Colonic mucosa (tissue), 4 donors: Measurements from ENCODE around the gene RARB. TPM values are rescaled to one million over a fixed set of nuclear protein-coding genes. Genes with fewer than 3 reads are reported as not detected.

Experiments
- DNase-seq: peaks from one replicate; pipeline ENCODE4 v3.0.0-alpha.2; 2020
- H3K27ac ChIP-seq: fragments of 200-600 bp; one replicate; pipeline ENCODE4 v1.8.0; 2021
- H3K27me3 ChIP-seq: fragments of 200-600 bp; one replicate; pipeline ENCODE4 v1.8.0; 2021
- H3K36me3 ChIP-seq: fragments of 200-600 bp; one replicate; pipeline ENCODE4 v1.8.0; 2021
- H3K4me1 ChIP-seq: fragments of 200-600 bp; one replicate; pipeline ENCODE4 v1.8.0; 2021; ENCODE audit warnings: mild to moderate bottlenecking
- H3K4me3 ChIP-seq: fragments of 200-600 bp; one replicate; pipeline ENCODE4 v1.8.0; 2021
- H3K9ac ChIP-seq, 2 donors: one replicate each; pipeline ENCODE4 v1.7.0; 2013; ENCODE audit warnings: control low read depth in 2 of 2, low read depth in 2 of 2, low read length in 2 of 2
- H3K9me3 ChIP-seq: fragments of 200-600 bp; one replicate; pipeline ENCODE4 v1.8.0; 2021
- CTCF ChIP-seq: fragments of 200-600 bp; IDR thresholded peaks from one replicate; pipeline ENCODE4 v1.8.0; 2022; ENCODE audit warnings: antibody characterized with exemption, mild to moderate bottlenecking
- intact Hi-C: fragments of 100-400 bp; cut with DNase I; formaldehyde crosslinking; loops from one replicate; pipeline ENCODE4 v1.14.1; 2022
- total RNA-seq, 2 donors: library from RNA; stranded (reverse); fragmentation: NEBNext Ultra II Directional in 1 of 2; extraction: Animal tissue kit (Norgen Biotek cat#: 25700) in 1 of 2; gene quantifications; one replicate each; pipeline ENCODE4 v1.2.1, GENCODE V29; 2021
- donor health status: healthy.
- donor health status: DM: no; HTN: no; CAD: no.
- donor health status: DM: no; HTN: no; CAD: no.

The RARB gene
- total RNA-seq, 2 donors from 2014 or later, result 0.54 to 0.74 TPM

GRCh38 chr3:25478211-25478757 is 50.2 kb downstream of the RARB start:
- Histone ChIP-seq H3K4me1 (no peaks in the 10 kb centered on the region), H3K4me3 (no peak overlapping the region), H3K36me3 (no peaks in the 10 kb centered on the region), H3K27ac (no peak overlapping the region), H3K9me3 (no peaks in the 10 kb centered on the region), H3K27me3 (no peaks in the 10 kb centered on the region), H3K9ac (no peak overlapping the region)
- TF ChIP-seq CTCF, result no peak
- intact Hi-C loops, result no loop called here
- DNase-seq, result no peak

GRCh38 chr3:25478964-25479726 is 51.1 kb downstream of the RARB start:
- Histone ChIP-seq H3K4me3 (no peak overlapping the region), H3K4me1 (no peaks in the 10 kb centered on the region), H3K27ac (no peak overlapping the region), H3K27me3 (no peaks in the 10 kb centered on the region), H3K36me3 (no peaks in the 10 kb centered on the region), H3K9me3 (no peaks in the 10 kb centered on the region), H3K9ac (no peak overlapping the region)
- intact Hi-C loops, result no loop called here
- TF ChIP-seq CTCF, result no peak
- DNase-seq, result no peak

- H3K27ac ChIP-seq, result no peak overlapping the region
- no peaks in the 10 kb centered on the region for H3K27me3 ChIP-seq
- H3K9ac ChIP-seq, result no peak overlapping the region
- TF ChIP-seq CTCF, result no peak
- H3K9me3 ChIP-seq, result no peaks in the 10 kb centered on the region
- no peak overlapping the region for H3K4me3 ChIP-seq
- H3K36me3 ChIP-seq, result no peaks in the 10 kb centered on the region
- H3K4me1 ChIP-seq, result no peaks in the 10 kb centered on the region
- intact Hi-C loops, result no loop called here
- DNase-seq, result no peak
These were observed 51.6 kb downstream of the RARB start for GRCh38 chr3:25479727-25480010.

- no peaks in the 10 kb centered on the region for H3K27me3 ChIP-seq
These were observed 52.7 kb downstream of the RARB start for GRCh38 chr3:25480811-25481210.

GRCh38 chr3:25481386-25481785 is 53.3 kb downstream of the RARB start:
- no peak overlapping the region for H3K4me3 ChIP-seq
- H3K4me1 ChIP-seq, result no peaks in the 10 kb centered on the region
- intact Hi-C loops, result no loop called here
- no peak overlapping the region for H3K9ac ChIP-seq
- no peak for DNase-seq
- no peaks in the 10 kb centered on the region for H3K9me3 ChIP-seq
- H3K36me3 ChIP-seq, result no peaks in the 10 kb centered on the region
- no peak overlapping the region for H3K27ac ChIP-seq
- no peak for TF ChIP-seq CTCF
- no peaks in the 10 kb centered on the region for H3K27me3 ChIP-seq

More at GRCh38 chr3:25480811-25481210, 52.7 kb downstream of the RARB start:
- Histone ChIP-seq H3K36me3 (no peaks in the 10 kb centered on the region), H3K9me3 (no peaks in the 10 kb centered on the region), H3K27ac (no peak overlapping the region), H3K9ac (no peak overlapping the region), H3K4me3 (no peak overlapping the region), H3K4me1 (no peaks in the 10 kb centered on the region)
- no peak for DNase-seq
- TF ChIP-seq CTCF, result no peak
- intact Hi-C loops, result no loop called here
